HEK293T (cell line): ENCODE data around the gene MRPS5.

ENCODE experiments used
- CTBP1 ChIP-seq: fragments of 450-650 bp; IDR thresholded peaks from 2 replicates; pipeline ENCODE4 v1.6.1; 2016; ENCODE audit warnings: borderline replicate concordance
- FOXK2 ChIP-seq: fragments of 450-650 bp; IDR thresholded peaks from 2 replicates; pipeline ENCODE4 v1.6.1; 2016; ENCODE audit warnings: mild to moderate bottlenecking
- L3MBTL2 ChIP-seq: fragments of 450-650 bp; conservative IDR thresholded peaks from 2 replicates; pipeline ENCODE4 v1.6.1; 2016; ENCODE audit warnings: mild to moderate bottlenecking
- NFRKB ChIP-seq: fragments of 450-650 bp; IDR thresholded peaks from 2 replicates; pipeline ENCODE4 v1.6.1; 2016; ENCODE audit warnings: mild to moderate bottlenecking, moderate library complexity

GRCh38 chr2:95040426-95040825, 81.2 kb downstream of the MRPS5 start:
- no peak for TF ChIP-seq CTBP1
- no peak for TF ChIP-seq NFRKB
- no peak for TF ChIP-seq L3MBTL2
- no peak for TF ChIP-seq FOXK2
